KMS-11 (cell line): Measurements from ENCODE around the gene IGSF23.

Experiments used
- H2AFZ ChIP-seq: fragments of 200-600 bp; sonication (generic); 2 replicates; pipeline ENCODE4 v1.6.1; 2016; ENCODE audit warnings: antibody characterized with exemption, mixed run types, low read depth
- H3K27ac ChIP-seq: fragments of 200-600 bp; sonication (generic); 2 replicates; pipeline ENCODE4 v1.6.1; 2016; ENCODE audit warnings: mild to moderate bottlenecking, mixed run types
- H3K27me3 ChIP-seq: fragments of 200-600 bp; sonication (generic); 2 replicates; pipeline ENCODE4 v1.6.1; 2017; ENCODE audit warnings: mild to moderate bottlenecking, low read depth, mixed run types, moderate library complexity; ENCODE audit not compliant: insufficient read depth
- H3K36me3 ChIP-seq: fragments of 200-600 bp; sonication (generic); 2 replicates; pipeline ENCODE4 v1.6.1; 2017; ENCODE audit warnings: mild to moderate bottlenecking, mixed run types; ENCODE audit not compliant: insufficient read depth
- H3K4me1 ChIP-seq: fragments of 200-600 bp; sonication (generic); 2 replicates; pipeline ENCODE4 v1.6.1; 2016; ENCODE audit warnings: mild to moderate bottlenecking, low read depth, mixed run types; ENCODE audit not compliant: poor library complexity, severe bottlenecking
- H3K4me2 ChIP-seq: fragments of 200-600 bp; sonication (generic); 2 replicates; pipeline ENCODE4 v1.7.0; 2016; ENCODE audit warnings: mild to moderate bottlenecking, mixed run types
- H3K4me3 ChIP-seq: fragments of 200-600 bp; sonication (generic); IDR thresholded peaks from 2 replicates; pipeline ENCODE4 v1.6.1; 2017; ENCODE audit warnings: low read depth, low read length, mixed read lengths; ENCODE audit not compliant: insufficient read depth
- H3K79me2 ChIP-seq: fragments of 200-600 bp; sonication (generic); 2 replicates; pipeline ENCODE4 v1.6.1; 2016; ENCODE audit warnings: low read depth, mixed run types; ENCODE audit not compliant: insufficient read depth
- H3K9ac ChIP-seq: fragments of 200-600 bp; sonication (generic); 2 replicates; pipeline ENCODE4 v1.6.1; 2016; ENCODE audit warnings: mild to moderate bottlenecking, mixed run types
- H4K20me1 ChIP-seq: fragments of 200-600 bp; sonication (generic); 2 replicates; pipeline ENCODE4 v1.6.1; 2016; ENCODE audit warnings: mild to moderate bottlenecking, mixed run types; ENCODE audit not compliant: insufficient read depth
- CTCF ChIP-seq: fragments of 200-600 bp; sonication (generic); conservative IDR thresholded peaks from 2 replicates; pipeline ENCODE4 v1.6.1; 2017; ENCODE audit warnings: low read depth, mild to moderate bottlenecking, antibody characterized with exemption, low read length, moderate library complexity, mixed read lengths

IGSF23 gene

GRCh38 chr19:44605547-44605946, 7.8 kb upstream of the IGSF23 start:
- Histone ChIP-seq H3K9ac (no peak overlapping the region), H3K79me2 (no peaks in the 10 kb centered on the region), H2AFZ (no peak overlapping the region), H3K36me3 (no peaks in the 10 kb centered on the region), H3K27me3 (no peaks in the 10 kb centered on the region), H4K20me1 (no peaks in the 10 kb centered on the region), H3K4me2 (no peak overlapping the region), H3K27ac (no peak overlapping the region), H3K4me3 (no peak overlapping the region), H3K4me1 (no peaks in the 10 kb centered on the region)
- TF ChIP-seq CTCF = no peak

- H3K4me1 ChIP-seq = no peaks in the 10 kb centered on the region
- no peak overlapping the region for H3K4me2 ChIP-seq
- no peak overlapping the region for H3K9ac ChIP-seq
- no peak for TF ChIP-seq CTCF
- no peaks in the 10 kb centered on the region for H3K36me3 ChIP-seq
- H4K20me1 ChIP-seq = no peaks in the 10 kb centered on the region
- no peak overlapping the region for H3K27ac ChIP-seq
- no peaks in the 10 kb centered on the region for H3K79me2 ChIP-seq
- H3K27me3 ChIP-seq = no peaks in the 10 kb centered on the region
- H2AFZ ChIP-seq = no peak overlapping the region
- H3K4me3 ChIP-seq = no peak overlapping the region
Measured at GRCh38 chr19:44607049-44607448, 6.3 kb upstream of the IGSF23 start.

GRCh38 chr19:44607917-44608316, 5.4 kb upstream of the IGSF23 start:
- Histone ChIP-seq H4K20me1 (no peaks in the 10 kb centered on the region), H3K27ac (no peak overlapping the region), H2AFZ (no peak overlapping the region), H3K27me3 (no peaks in the 10 kb centered on the region), H3K9ac (no peak overlapping the region), H3K4me3 (no peak overlapping the region), H3K79me2 (no peaks in the 10 kb centered on the region), H3K36me3 (no peaks in the 10 kb centered on the region), H3K4me1 (no peaks in the 10 kb centered on the region), H3K4me2 (no peak overlapping the region)
- TF ChIP-seq CTCF = no peak

GRCh38 chr19:44608391-44608821, 5.0 kb upstream of the IGSF23 start:
- H2AFZ ChIP-seq = no peak overlapping the region
- H3K4me2 ChIP-seq = no peak overlapping the region
- H3K4me3 ChIP-seq = no peak overlapping the region
- H3K9ac ChIP-seq = no peak overlapping the region
- no peaks in the 10 kb centered on the region for H3K36me3 ChIP-seq
- no peak for TF ChIP-seq CTCF
- no peaks in the 10 kb centered on the region for H3K79me2 ChIP-seq
- no peaks in the 10 kb centered on the region for H3K27me3 ChIP-seq
- no peaks in the 10 kb centered on the region for H4K20me1 ChIP-seq
- no peaks in the 10 kb centered on the region for H3K4me1 ChIP-seq
- no peak overlapping the region for H3K27ac ChIP-seq
